K562 (cell line): ENCODE data around the gene TBXAS1. TPM values are rescaled to one million over a fixed set of nuclear protein-coding genes. Genes with fewer than 3 reads are reported as not detected.

Experiments
- ARID4B ChIP-seq: sonication (generic); formaldehyde crosslinking; IDR thresholded peaks from 2 replicates; pipeline ENCODE4 v1.8.0; 2022; ENCODE audit warnings: mild to moderate bottlenecking, missing genetic modification reagents
- MYC ChIP-seq, 2 experiments: fragments of 250-450 bp in 1 of 2; sonication (Bioruptor Pico) in 1 of 2; IDR thresholded peaks; 2 replicates each; pipeline versions ENCODE4 v1.5.1 to v1.6.1; 2012 to 2021; ENCODE audit warnings: low read depth in 2 of 2, borderline replicate concordance in 1 of 2, improper control_type of control experiment in 1 of 2, low read length in 1 of 2, mild to moderate bottlenecking in 1 of 2, moderate library complexity in 1 of 2
- RAD51 ChIP-seq: fragments of 450-650 bp; IDR thresholded peaks from 2 replicates; pipeline ENCODE4 v1.7.1; 2016; ENCODE audit warnings: low read depth, mild to moderate bottlenecking, borderline replicate concordance
- SIX5 ChIP-seq, 2 experiments: IDR thresholded peaks; 2 replicates each; pipeline ENCODE4 v1.6.1; 2011; ENCODE audit warnings: low read length in 2 of 2, borderline replicate concordance in 1 of 2, low read depth in 1 of 2, mild to moderate bottlenecking in 1 of 2, moderate library complexity in 1 of 2; ENCODE audit not compliant: insufficient read depth in 1 of 2
- ZNF561 ChIP-seq: fragments of 450-650 bp; formaldehyde crosslinking; conservative IDR thresholded peaks from 2 replicates; pipeline ENCODE4 v1.4.0; 2020; ENCODE audit warnings: mild to moderate bottlenecking, moderate library complexity
- polyA plus RNA-seq, 8 experiments: library from polyadenylated mRNA; depleted of rRNA in 4 of 8; stranded (reverse) in 5 of 8; unstranded in 3 of 8; fragments of >200 nt; fragmentation: Nextera tagmentation in 2 of 8; fragmentation: Illumina TruSeq in 1 of 8; extraction: Ambion mirVana in 2 of 8; extraction: Trizol in 1 of 8; gene quantifications; 2 replicates each; pipeline versions ENCODE4 v1.2.1 to v1.2.3, GENCODE V29; 2011 to 2014; ENCODE audit warnings: inconsistent platforms in 1 of 8, missing spikeins in 1 of 8
- total RNA-seq, 7 experiments: library from RNA; depleted of rRNA in 6 of 7; stranded (reverse); fragments of >200 nt in 6 of 7; fragmentation: Illumina TruSeq in 2 of 7; extraction: Trizol in 2 of 7; gene quantifications; 2 replicates each; pipeline versions ENCODE4 v1.2.1 to v1.2.3, GENCODE V29; 2011 to 2021; ENCODE audit warnings: low replicate concordance in 1 of 7
- TF ChIP-seq, protein P1 (sequence below): fragments of 250-450 bp; sonication (Bioruptor Pico); IDR thresholded peaks from 2 replicates; pipeline ENCODE4 v1.5.0; 2021; ENCODE audit warnings: mild to moderate bottlenecking, moderate library complexity

The TBXAS1 gene
- total and polyA plus RNA-seq, 9 of the 15 experiments (the other 6 are each of a cell fraction or from before 2014, with no cell fraction given): 1.1 to 8.3 (median 1.9) TPM

- TF ChIP-seq, protein P1, sequence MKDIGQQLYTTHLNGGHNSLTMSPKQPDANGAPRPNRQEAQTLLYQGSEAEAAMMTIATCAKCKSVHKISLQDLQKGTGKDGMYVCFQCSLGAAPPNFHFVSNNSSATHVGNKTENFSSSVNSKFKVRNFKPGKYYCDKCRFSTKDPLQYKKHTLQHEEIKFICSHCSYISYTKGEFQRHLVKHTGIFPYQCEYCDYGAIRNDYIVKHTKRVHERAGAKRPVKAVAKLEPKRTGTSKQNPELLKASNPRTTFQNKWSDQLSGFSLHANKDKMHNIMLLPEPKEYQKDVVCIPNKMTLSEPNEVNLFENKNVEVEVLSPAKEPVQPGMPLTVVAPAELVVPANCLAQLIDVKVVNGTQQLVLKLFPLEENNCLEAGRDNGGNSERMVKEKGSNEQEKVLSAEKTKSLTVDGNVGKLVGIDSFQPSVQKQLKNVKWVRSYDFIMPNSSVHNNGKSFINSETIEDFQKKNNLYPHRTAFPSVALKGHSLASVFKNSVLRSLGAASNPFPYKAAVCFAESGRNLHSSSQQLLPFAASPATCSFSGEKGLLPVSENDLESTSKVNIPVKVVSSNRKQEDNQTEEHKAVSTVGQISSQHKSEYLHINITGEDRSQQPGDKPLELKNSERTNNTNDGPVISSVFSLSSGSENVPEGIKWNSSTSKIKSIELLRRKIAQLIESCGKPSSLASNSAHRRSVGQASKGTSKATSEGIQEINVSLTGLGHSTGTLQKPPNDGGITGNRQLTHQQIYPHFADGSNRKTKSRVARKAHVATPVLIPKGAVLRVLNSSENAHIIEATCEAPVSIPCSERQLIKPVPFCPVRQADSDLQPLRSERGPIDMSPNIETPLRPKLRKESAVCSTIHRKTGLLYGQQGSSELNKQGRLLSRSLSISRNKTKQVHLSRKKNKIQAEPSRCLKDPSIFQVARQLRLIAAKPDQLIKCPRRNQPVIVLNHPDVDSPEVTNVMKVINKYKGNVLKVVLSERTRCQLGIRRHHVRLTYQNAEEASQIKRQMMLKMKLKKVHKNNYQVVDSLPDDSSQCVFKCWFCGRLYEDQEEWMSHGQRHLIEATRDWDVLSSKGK (CRISPR knock-in tag): no peak
- TF ChIP-seq ZNF561 (CRISPR knock-in tag) (no peak), ARID4B (no peak; the same call in 1 of the 2 replicates), SIX5 (IDR thresholded peaks at IDR 0.05; ENCODE audit: borderline replicate concordance in 1 of 2, insufficient read depth in 1 of 2, low read depth in 1 of 2, low read length in 2 of 2) (no peak), RAD51 (no peak), MYC (IDR thresholded peaks at IDR 0.05; ENCODE audit: low read depth, low read length) (0 out of 2 replicates have a peak, but pooled peaks have one; percentile 17), MYC (CRISPR knock-in tag; IDR thresholded peaks at IDR 0.05; ENCODE audit: borderline replicate concordance, low read depth) (no peak)
Measured at GRCh38 chr7:140053812-140054539, 224.9 kb downstream of the TBXAS1 start (continued).
